Naive thymus-derived CD8-positive, alpha-beta T cell (primary cell): Measurements from ENCODE around the gene RELL2. TPM values are rescaled to one million over a fixed set of nuclear protein-coding genes. Genes with fewer than 3 reads are reported as not detected.

Experiments
- ATAC-seq, 2 donors: fragments of 150-1000 bp; cut with Tn5 transposase in 1 of 2; sonication (Bioruptor Pico), chemical (Tn5 transposase) in 1 of 2; 1 replicate in 1 of 2; 2 replicates in 1 of 2; pipeline ENCODE4 v1.10.0; 2021; ENCODE audit warnings: mild to moderate bottlenecking in 2 of 2, moderate library complexity in 2 of 2
- POLR2A ChIA-PET: fragments of 350-600 bp; sonication (Branson Sonifier 250); formaldehyde crosslinking; loops from one replicate; lab custom pipeline; 2021; ENCODE audit warnings: antibody characterized with exemption; lab: Charles Lee
- DNase-seq, 10 donors: peaks; one replicate each; pipeline versions ENCODE4 v3.0.0 to v3.0.0-alpha.2; 2020 to 2022
- H3K27ac Mint-ChIP-seq, 10 donors: one replicate each; pipeline ENCODE4 v1.8.0; 2020 to 2022; ENCODE audit warnings: mild to moderate bottlenecking in 10 of 10, mixed read lengths in 10 of 10, moderate library complexity in 4 of 10, inconsistent platforms in 1 of 10
- H3K27me3 Mint-ChIP-seq, 5 donors: one replicate each; pipeline ENCODE4 v1.8.0; 2021 to 2022; ENCODE audit warnings: mixed read lengths in 5 of 5
- H3K36me3 Mint-ChIP-seq, 3 donors: one replicate each; pipeline ENCODE4 v1.8.0; 2020 to 2022; ENCODE audit warnings: mixed read lengths in 3 of 3, mild to moderate bottlenecking in 2 of 3, inconsistent platforms in 1 of 3
- H3K4me1 Mint-ChIP-seq, 4 donors: one replicate each; pipeline ENCODE4 v1.8.0; 2021 to 2022; ENCODE audit warnings: mixed read lengths in 4 of 4
- H3K4me3 Mint-ChIP-seq, 10 donors: one replicate each; pipeline ENCODE4 v1.8.0; 2020 to 2022; ENCODE audit warnings: mild to moderate bottlenecking in 10 of 10, mixed read lengths in 10 of 10, moderate library complexity in 6 of 10, inconsistent platforms in 1 of 10
- H3K9me3 Mint-ChIP-seq, 9 donors: one replicate each; pipeline ENCODE4 v1.8.0; 2020 to 2022; ENCODE audit warnings: mixed read lengths in 9 of 9, mild to moderate bottlenecking in 3 of 9, inconsistent platforms in 1 of 9, moderate library complexity in 1 of 9
- polyA plus RNA-seq, 3 donors: library from polyadenylated mRNA; unstranded; fragments of 300-500 nt; fragmentation: Illumina TruSeq; gene quantifications; one replicate each; pipeline ENCODE4 v1.2.3, GENCODE V29; 2021
- total RNA-seq, 8 experiments: library from RNA in 2 of 8; stranded (reverse) in 2 of 8; gene quantifications; one replicate each; pipeline ENCODE4 v1.2.3 and lab custom pipeline; 2021 to 2026

The RELL2 gene
- total and polyA plus RNA-seq, 5 experiments from 2014 or later, result 2.6 to 23.9 (median 3.9) TPM

- peak overlapping the region in 6 of 10 donors; percentile 22 to 83 (median 64) for H3K27ac Mint-ChIP-seq
- H3K4me3 Mint-ChIP-seq, result peak overlapping the region in 5 of 10 donors; percentile 6 to 84 (median 32)
- H3K4me1 Mint-ChIP-seq, result peaks cover 18 to 44% (median 29%) of the 10 kb centered on the region in 4 donors
- H3K27me3 Mint-ChIP-seq, result no peaks in the 10 kb centered on the region
- no peaks in the 10 kb centered on the region for H3K9me3 Mint-ChIP-seq
- DNase-seq, result no peak
- no peak for ATAC-seq
- POLR2A ChIA-PET, result interaction anchor here (0.6 to 3.4 kb wide), 18 partner anchors 9 to 897 kb away, joined by 3 to 25 read pairs (median 5); partner anchors contain the start of genes FCHSD1, GNPDA1, HDAC3 and PCDH1
- no peaks in the 10 kb centered on the region for H3K36me3 Mint-ChIP-seq
Observed at GRCh38 chr5:141683596-141684141, 46.9 kb downstream of the RELL2 start.

GRCh38 chr5:141685591-141685990 lies 48.8 kb downstream of the RELL2 start:
- H3K27me3 Mint-ChIP-seq, result peaks cover 0 to 2% (median 0%) of the 10 kb centered on the region in 5 donors
- H3K27ac Mint-ChIP-seq, result peak overlapping the region in 3 of 10 donors; percentile 65 to 87 (median 73)
- POLR2A ChIA-PET, result no interaction called here
- H3K4me3 Mint-ChIP-seq, result no peak overlapping the region
- peaks cover 15 to 42% (median 28%) of the 10 kb centered on the region in 4 donors for H3K4me1 Mint-ChIP-seq
- DNase-seq, result no peak
- no peaks in the 10 kb centered on the region for H3K36me3 Mint-ChIP-seq
- no peaks in the 10 kb centered on the region for H3K9me3 Mint-ChIP-seq
- ATAC-seq, result no peak

GRCh38 chr5:141686648-141687416 lies 50.0 kb downstream of the RELL2 start:
- H3K27me3 Mint-ChIP-seq, result peaks cover 0 to 3% (median 0%) of the 10 kb centered on the region in 5 donors
- ATAC-seq, result no peak
- H3K27ac Mint-ChIP-seq, result peak overlapping the region in 2 of 10 donors; percentile 37 to 77
- H3K9me3 Mint-ChIP-seq, result no peaks in the 10 kb centered on the region
- DNase-seq, result no peak
- H3K36me3 Mint-ChIP-seq, result no peaks in the 10 kb centered on the region
- H3K4me1 Mint-ChIP-seq, result peaks cover 9 to 32% (median 20%) of the 10 kb centered on the region in 4 donors
- no peak overlapping the region for H3K4me3 Mint-ChIP-seq
- POLR2A ChIA-PET, result no interaction called here

Other genes starting within 250 kb of the RELL2 start
- gene PCDHGB4, start 249.3 kb upstream of the RELL2 start, total RNA-seq, result under 1 TPM; 0.13 to 0.25 TPM
- under 1 TPM in 1 of 3 donors, not detected in 2; 0.23 TPM for gene PCDHGB4, start 249.3 kb upstream of the RELL2 start, polyA plus RNA-seq
- under 1 TPM; 0.16 to 0.22 TPM for gene PCDHGA8, start 244.4 kb upstream of the RELL2 start, total RNA-seq
- not detected for gene PCDHGA8, start 244.4 kb upstream of the RELL2 start, polyA plus RNA-seq
- gene PCDHGB5, start 239.1 kb upstream of the RELL2 start, total RNA-seq, result under 1 TPM; 0.33 to 0.47 TPM
- gene PCDHGB5, start 239.1 kb upstream of the RELL2 start, polyA plus RNA-seq, result under 1 TPM; 0.24 to 0.42 (median 0.24) TPM
- gene PCDHGA9, start 234.2 kb upstream of the RELL2 start, total RNA-seq, result under 1 TPM; 0.13 to 0.19 TPM
- under 1 TPM in 1 of 3 donors, not detected in 2; 0.14 TPM for gene PCDHGA9, start 234.2 kb upstream of the RELL2 start, polyA plus RNA-seq
- under 1 TPM; 0.21 to 0.30 TPM for gene PCDHGB6, start 229.0 kb upstream of the RELL2 start, total RNA-seq
- under 1 TPM in 1 of 3 donors, not detected in 2; 0.13 TPM for gene PCDHGB6, start 229.0 kb upstream of the RELL2 start, polyA plus RNA-seq
- under 1 TPM; 0.31 to 0.41 TPM for gene PCDHGA10, start 224.0 kb upstream of the RELL2 start, total RNA-seq
- not detected for gene PCDHGA10, start 224.0 kb upstream of the RELL2 start, polyA plus RNA-seq
- gene PCDHGB7, start 219.3 kb upstream of the RELL2 start, total RNA-seq, result under 1 TPM; 0.16 to 0.25 TPM
- not detected for gene PCDHGB7, start 219.3 kb upstream of the RELL2 start, polyA plus RNA-seq
- under 1 TPM; 0.10 to 0.36 TPM for gene PCDHGA11, start 215.9 kb upstream of the RELL2 start, total RNA-seq
- not detected for gene PCDHGA11, start 215.9 kb upstream of the RELL2 start, polyA plus RNA-seq
- gene PCDHGA12, start 206.5 kb upstream of the RELL2 start, total RNA-seq, result under 1 TPM in 1 of 2 experiments, not detected in 1; 0.22 TPM
- under 1 TPM in 2 of 3 donors, not detected in 1; 0.06 to 0.07 TPM for gene PCDHGA12, start 206.5 kb upstream of the RELL2 start, polyA plus RNA-seq
- gene PCDHGC3, start 161.0 kb upstream of the RELL2 start, total RNA-seq, result not detected
- gene PCDHGC3, start 161.0 kb upstream of the RELL2 start, polyA plus RNA-seq, result under 1 TPM in 2 of 3 donors, not detected in 1; 0.18 to 0.25 TPM
- gene PCDHGC4, start 152.0 kb upstream of the RELL2 start, total RNA-seq, result not detected
- gene PCDHGC4, start 152.0 kb upstream of the RELL2 start, polyA plus RNA-seq, result not detected
- not detected for gene PCDHGC5, start 147.9 kb upstream of the RELL2 start, total RNA-seq
- not detected for gene PCDHGC5, start 147.9 kb upstream of the RELL2 start, polyA plus RNA-seq
- 100 to 1,000 TPM; 171 to 183 TPM for gene DIAPH1, start 18.0 kb upstream of the RELL2 start, total RNA-seq
- 100 to 1,000 TPM in 1 of 3 donors, 10 to 100 TPM in 2; 87.4 to 105 (median 92.9) TPM for gene DIAPH1, start 18.0 kb upstream of the RELL2 start, polyA plus RNA-seq
- 10 to 100 TPM; 71.1 to 81.6 TPM for gene HDAC3, start 148 bp upstream of the RELL2 start, total RNA-seq
- gene HDAC3, start 148 bp upstream of the RELL2 start, polyA plus RNA-seq, result 100 to 1,000 TPM in 1 of 3 donors, 10 to 100 TPM in 2; 85.7 to 100 (median 91.7) TPM
- gene FCHSD1, start 14.4 kb downstream of the RELL2 start, total RNA-seq, result 100 to 1,000 TPM; 110 to 115 TPM
- 1 to 10 TPM; 8.8 to 9.4 (median 9.3) TPM for gene FCHSD1, start 14.4 kb downstream of the RELL2 start, polyA plus RNA-seq
- 10 to 100 TPM; 38.2 to 41.4 TPM for gene ARAP3, start 45.2 kb downstream of the RELL2 start, total RNA-seq
- gene ARAP3, start 45.2 kb downstream of the RELL2 start, polyA plus RNA-seq, result not detected
- gene PCDH1, start 241.4 kb downstream of the RELL2 start, total RNA-seq, result not detected
- gene PCDH1, start 241.4 kb downstream of the RELL2 start, polyA plus RNA-seq, result 1 to 10 TPM in 1 of 3 donors, under 1 TPM in 1, not detected in 1; 0.06 to 1.3 TPM